Left colon (tissue), 2 donors: Measurements from ENCODE around the gene TINCR. TPM values are rescaled to one million over a fixed set of nuclear protein-coding genes. Genes with fewer than 3 reads are reported as not detected.
A peak's percentile ranks its signal among the peaks of the same experiment; 100 is the strongest.
"Not testable (repeated sequence)": the region's sequence is repeated elsewhere in the genome, so short reads cannot be mapped to it uniquely, and the experiment has no call there.

Experiments used
- ATAC-seq: fragments of 200-7000 bp; cut with Tn5 transposase; one replicate; pipeline ENCODE4 v1.9.1; 2020; ENCODE audit warnings: mild to moderate bottlenecking, moderate library complexity
- DNase-seq, 2 donors: peaks; one replicate each; pipeline ENCODE4 v3.0.0-alpha.2; 2020
- intact Hi-C, 2 donors: fragments of 100-400 bp; cut with DNase I in 1 of 2; cut with micrococcal nuclease in 1 of 2; formaldehyde crosslinking; loops; one replicate each; pipeline versions ENCODE4 v1.11.2 to v1.14.0; 2022; cut with DNase I, micrococcal nuclease
- total RNA-seq, 2 donors: library from RNA; stranded (reverse); fragmentation: NEBNext Ultra II Directional; extraction: Animal tissue kit (Norgen Biotek cat#: 25700); gene quantifications; one replicate each; pipeline ENCODE4 v1.2.1, GENCODE V29; 2021
- donor health status: DM: no; HTN: no; CAD: no.
- donor health status: DM: yes; HTN: yes; CAD: no.

TINCR gene
- total RNA-seq, 2 donors from 2014 or later = 7.2 to 7.5 TPM

GRCh38 chr19:5564930-5565329 is 2.8 kb downstream of the TINCR start:
- no peak for ATAC-seq
- no peak for DNase-seq
- intact Hi-C loops = no loop called here

- intact Hi-C loops = no loop called here
- ATAC-seq (no peak), DNase-seq (no peak)
Observed at GRCh38 chr19:5563935-5564612, 3.7 kb downstream of the TINCR start.

DNA sequence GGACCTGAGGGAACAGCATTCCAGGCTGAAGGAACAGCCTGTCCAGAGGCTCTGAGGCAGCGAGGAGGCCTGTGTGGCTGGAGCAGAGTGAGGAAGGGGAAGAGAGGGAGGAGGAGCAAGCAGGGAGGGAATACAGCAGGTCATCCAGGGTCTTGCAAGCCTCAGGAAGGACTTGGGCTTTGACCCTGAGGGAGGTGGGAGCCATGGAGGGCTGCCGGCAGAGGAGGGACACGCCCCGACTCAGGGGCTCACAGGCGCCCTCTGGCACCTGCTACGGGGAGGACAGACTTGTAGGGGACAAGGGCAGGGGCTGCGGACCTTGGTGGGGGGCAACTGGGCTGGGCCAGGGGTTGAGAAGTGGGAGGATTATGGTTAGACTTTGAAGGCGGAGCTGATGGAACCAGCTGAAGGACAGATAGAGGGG is 4.7 kb downstream of the TINCR start:
- intact Hi-C loops = no loop called here
- ATAC-seq (no peak), DNase-seq (no peak)

GRCh38 chr19:5562280-5562679 is 5.5 kb downstream of the TINCR start:
- ATAC-seq (no peak), DNase-seq (no peak)
- intact Hi-C loops = no loop called here

DNA sequence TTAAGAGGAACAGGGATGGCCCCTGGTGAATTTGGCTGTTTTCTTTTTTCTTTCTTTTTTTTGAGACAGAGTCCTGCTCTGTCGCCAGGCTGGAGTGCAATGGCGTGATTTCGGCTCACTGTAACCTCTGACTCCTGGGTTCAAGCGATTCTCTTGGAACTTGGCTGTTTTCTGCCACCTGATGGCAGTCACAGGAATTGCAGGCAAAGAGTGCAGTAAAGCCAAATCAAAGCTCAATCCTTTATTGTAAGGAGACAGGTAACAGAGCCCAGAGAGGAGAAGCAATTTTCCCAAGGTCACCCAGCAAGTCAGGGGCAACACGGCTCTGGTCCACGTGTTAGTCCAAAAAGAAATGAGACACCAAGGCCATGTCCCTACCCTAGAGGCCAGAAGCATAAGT is 6.2 kb downstream of the TINCR start:
- DNase-seq (no peak), ATAC-seq (no peak)
- intact Hi-C loops = no loop called here

- ATAC-seq (no peak), DNase-seq (no peak)
- intact Hi-C loops = no loop called here
Observed at GRCh38 chr19:5560156-5560555, 7.6 kb downstream of the TINCR start.

DNA sequence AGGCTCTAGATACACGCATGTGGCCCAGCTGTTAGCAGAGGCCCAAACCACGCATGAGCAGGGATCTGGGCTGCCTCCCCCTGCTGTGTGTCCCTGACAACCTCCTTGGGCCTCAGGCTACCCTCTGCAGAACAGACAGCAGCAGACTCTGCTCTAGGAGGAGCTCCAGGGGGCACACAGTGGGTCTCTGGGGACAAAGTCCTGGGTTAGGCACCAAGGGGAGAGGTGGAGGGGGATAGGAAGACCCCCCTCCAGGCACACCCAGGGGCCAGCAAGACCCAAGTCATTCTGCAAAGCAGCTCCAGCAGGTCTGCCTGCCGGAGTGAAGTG is 8.0 kb downstream of the TINCR start:
- intact Hi-C loops = no loop called here
- no peak for DNase-seq
- ATAC-seq = no peak

DNA sequence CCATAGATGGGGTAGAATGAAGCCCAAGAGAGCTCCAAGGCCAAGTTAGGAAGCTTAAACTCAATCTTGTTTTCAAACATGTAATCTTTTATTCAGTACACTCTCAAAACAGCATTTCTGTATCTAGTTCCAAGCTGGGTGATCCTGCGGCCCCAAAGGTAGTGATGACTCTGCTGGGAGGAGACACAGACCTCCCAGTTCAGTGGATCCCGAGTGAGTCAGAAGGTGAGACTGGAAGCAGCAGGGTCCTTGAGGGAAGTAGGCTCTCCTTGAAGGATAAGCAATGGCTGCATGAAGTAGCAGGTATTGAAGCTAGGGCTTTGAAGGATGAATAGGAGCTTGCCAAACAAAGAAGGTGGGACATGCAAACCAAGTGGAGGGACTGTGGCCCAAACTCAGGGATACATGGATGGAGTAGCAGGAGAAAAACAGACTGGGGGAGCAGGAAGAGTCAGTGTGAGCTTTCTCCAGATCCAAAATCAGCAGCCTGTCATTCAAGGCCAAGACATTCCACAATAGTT is 9.6 kb downstream of the TINCR start:
- ATAC-seq = no peak
- intact Hi-C loops = no loop called here

GRCh38 chr19:5557691-5558090 is 10.1 kb downstream of the TINCR start:
- ATAC-seq (no peak), DNase-seq (no peak)
- intact Hi-C loops = no loop called here

More for the DNA sequence above, 9.6 kb downstream of the TINCR start:
- no peak for DNase-seq

DNA sequence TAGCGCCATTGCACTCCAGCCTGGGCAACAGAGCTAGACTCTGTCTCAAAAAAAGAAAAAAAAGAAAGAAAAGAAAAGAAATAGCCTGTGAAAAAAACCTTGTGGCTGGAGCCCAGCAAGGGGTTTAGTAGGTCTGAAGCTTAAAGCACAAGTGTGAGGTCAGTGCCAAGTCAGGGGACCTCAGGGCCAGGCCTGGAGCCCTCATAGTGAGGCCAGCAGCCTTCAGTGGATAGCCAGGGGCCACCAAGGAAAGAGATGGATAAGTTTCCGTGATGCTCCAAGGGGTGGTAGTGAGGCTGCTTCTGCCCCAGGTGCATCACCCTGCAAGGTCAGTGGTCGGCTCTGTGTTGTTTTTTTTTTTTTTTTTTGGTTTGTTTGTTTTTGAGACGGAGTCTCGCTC is 12.9 kb downstream of the TINCR start:
- ATAC-seq = no peak
- intact Hi-C loops = no loop called here
- no peak for DNase-seq

DNA sequence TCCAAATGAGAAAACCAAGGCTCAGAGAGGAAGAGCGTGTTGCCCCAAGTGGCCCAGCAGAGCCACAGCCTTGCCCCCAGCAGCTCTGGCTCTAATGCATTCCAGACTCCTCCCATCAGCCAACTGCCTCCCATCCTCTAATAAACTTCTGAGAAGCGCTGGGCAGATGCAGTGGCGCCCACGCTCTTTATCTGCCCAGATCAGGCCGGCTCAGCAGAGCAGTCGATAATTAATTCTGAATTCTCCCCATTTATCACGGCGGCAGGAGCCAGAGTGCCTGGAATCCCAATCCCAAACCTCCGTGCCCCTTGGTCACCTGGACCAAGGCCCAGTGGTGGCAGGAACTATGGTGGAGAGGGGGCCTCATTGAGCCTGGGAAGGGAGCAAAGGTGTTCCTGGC is 13.9 kb downstream of the TINCR start:
- intact Hi-C loops = no loop called here
- DNase-seq (no peak), ATAC-seq (no peak)

- DNase-seq (peak in 1 of 2 donors; percentile 36), ATAC-seq (peak; percentile 92)
- intact Hi-C loops = no loop called here
Observed at GRCh38 chr19:5547881-5548280, 19.9 kb downstream of the TINCR start.

DNA sequence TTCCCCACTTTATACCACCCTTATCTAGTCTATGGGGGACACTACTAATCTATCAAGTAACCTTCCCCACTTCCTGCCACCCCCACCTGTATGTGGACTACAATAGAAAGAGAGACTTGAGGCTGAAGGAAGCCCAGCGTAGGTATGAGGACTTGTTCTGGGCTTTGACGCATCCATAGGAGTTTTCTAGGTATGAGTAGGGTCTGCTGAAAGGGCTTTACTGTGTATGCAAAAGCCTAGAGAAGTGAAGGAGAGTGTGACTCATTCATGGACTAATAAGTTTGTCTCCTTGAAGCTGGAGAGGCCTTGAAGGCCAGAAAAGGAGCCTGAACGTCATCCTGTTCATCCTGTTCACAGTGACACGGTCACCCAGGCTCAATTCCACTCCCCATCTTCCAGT is 21.8 kb downstream of the TINCR start:
- intact Hi-C loops = no loop called here
- no peak for DNase-seq
- no peak for ATAC-seq

DNA sequence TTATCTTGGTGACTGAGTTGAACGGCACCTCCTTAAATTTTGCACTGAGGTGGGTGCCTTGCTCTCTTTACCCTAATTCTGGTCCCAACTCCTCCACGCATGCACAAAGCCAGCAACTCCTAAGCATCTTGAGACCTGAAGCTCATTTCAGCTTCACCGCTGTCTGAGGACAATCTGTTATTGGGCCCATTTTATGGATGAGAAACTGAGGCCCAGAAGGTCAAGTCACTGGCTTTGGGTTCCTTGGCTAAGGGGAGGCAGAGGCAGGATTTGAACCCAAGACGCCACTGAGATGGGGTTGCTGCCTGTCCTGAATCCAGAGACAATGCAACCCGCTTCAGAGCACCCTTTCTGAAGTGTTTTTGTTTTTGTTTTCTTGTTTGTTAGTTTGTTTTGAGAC is 22.7 kb downstream of the TINCR start:
- ATAC-seq (no peak), DNase-seq (no peak)
- intact Hi-C loops = no loop called here

GRCh38 chr19:5542665-5543064 is 25.1 kb downstream of the TINCR start:
- DNase-seq (no peak), ATAC-seq (no peak)
- intact Hi-C loops = no loop called here

DNA sequence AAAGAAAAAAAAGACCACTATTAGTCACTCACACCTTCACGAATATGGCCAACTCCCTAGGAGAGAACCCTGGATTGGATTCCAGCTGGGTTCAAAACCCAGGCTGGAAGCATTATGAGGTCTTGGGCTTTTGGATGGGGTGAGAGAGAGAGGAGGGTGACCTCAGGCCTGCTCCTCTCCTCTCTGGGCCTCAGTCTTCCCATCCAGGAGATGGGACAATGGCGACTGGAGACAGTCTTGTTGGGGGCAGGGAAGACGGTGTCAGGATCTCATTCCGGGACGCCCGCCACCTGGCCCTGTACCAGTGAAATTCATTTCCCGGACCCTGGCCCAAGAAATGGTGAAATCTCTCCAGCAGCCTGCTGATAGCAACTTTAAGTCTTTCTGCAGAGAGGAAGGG is 26.3 kb downstream of the TINCR start:
- no peak for DNase-seq
- ATAC-seq = no peak
- intact Hi-C loops = no loop called here

DNA sequence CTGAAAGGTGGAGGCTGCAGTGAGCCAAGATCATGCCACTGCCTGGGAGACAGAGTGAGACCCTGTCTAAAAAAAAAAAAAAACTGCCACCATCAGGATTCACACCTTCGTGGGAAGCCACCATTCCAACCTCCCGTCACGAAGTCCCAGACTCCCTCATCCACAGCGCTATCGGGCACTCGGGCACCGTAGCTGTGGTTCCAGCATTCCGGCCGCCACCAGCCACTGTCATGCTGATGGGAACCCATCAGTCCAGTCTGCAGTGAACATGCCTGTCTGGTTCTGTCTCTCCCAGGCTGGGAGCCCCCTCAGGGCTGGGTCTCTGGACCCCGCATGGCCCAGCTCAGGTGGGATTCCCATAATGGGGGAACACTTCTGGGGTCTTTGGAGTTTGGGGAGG is 27.5 kb downstream of the TINCR start:
- ATAC-seq = no peak
- intact Hi-C loops = no loop called here
- no peak for DNase-seq

- ATAC-seq (no peak), DNase-seq (no peak)
- intact Hi-C loops = no loop called here
Observed at GRCh38 chr19:5537870-5538269, 29.9 kb downstream of the TINCR start.

GRCh38 chr19:5536982-5537579 is 30.7 kb downstream of the TINCR start:
- DNase-seq, intact Hi-C loops, ATAC-seq: not testable (repeated sequence)

- ATAC-seq = no peak
- intact Hi-C loops = no loop called here
- DNase-seq = no peak
Observed at GRCh38 chr19:5536337-5536894, 31.3 kb downstream of the TINCR start.
